Neural cell (in vitro differentiated cells): ENCODE measurements around the gene NOL3. TPM values are rescaled to one million over a fixed set of nuclear protein-coding genes. Genes with fewer than 3 reads are reported as not detected.

Experiments used
- H2AFZ ChIP-seq: fragments of 200-600, 300-800 bp; sonication (generic), shearing (Covaris generic); 2 replicates; pipeline ENCODE4 v1.6.0; 2014; ENCODE audit warnings: low read depth, mild to moderate bottlenecking, antibody characterized with exemption, low read length, moderate library complexity
- H3F3A ChIP-seq: fragments of 200-600 bp; shearing (Covaris generic); 2 replicates; pipeline ENCODE4 v1.6.1; 2016; ENCODE audit warnings: mild to moderate bottlenecking, moderate library complexity, mixed read lengths, antibody characterized with exemption, low read length; ENCODE audit not compliant: insufficient read depth, poor library complexity, severe bottlenecking
- H3K27ac ChIP-seq: fragments of 200-600, 300-800 bp; sonication (generic), shearing (Covaris generic); 2 replicates; pipeline ENCODE4 v1.5.1; 2014; ENCODE audit warnings: mild to moderate bottlenecking, low read length, moderate library complexity
- H3K27me3 ChIP-seq: fragments of 300-800, 200-600 bp; sonication (generic), shearing (Covaris generic); 2 replicates; pipeline ENCODE4 v1.6.0; 2014; ENCODE audit warnings: mild to moderate bottlenecking, low read depth, low read length, moderate library complexity; ENCODE audit not compliant: insufficient read depth
- H3K36me3 ChIP-seq: fragments of 300-800, 200-600 bp; sonication (generic), shearing (Covaris generic); 2 replicates; pipeline ENCODE4 v1.5.1; 2014; ENCODE audit warnings: mild to moderate bottlenecking, antibody characterized with exemption, low read length, moderate library complexity; ENCODE audit not compliant: insufficient read depth
- H3K4me2 ChIP-seq: fragments of 300-800, 200-600 bp; sonication (generic), shearing (Covaris generic); 2 replicates; pipeline ENCODE4 v1.6.0; 2014; ENCODE audit warnings: mild to moderate bottlenecking, low read length
- H3K4me3 ChIP-seq: fragments of 300-800, 200-600 bp; sonication (generic), shearing (Covaris generic); 2 replicates; pipeline ENCODE4 v1.5.1; 2014; ENCODE audit warnings: mild to moderate bottlenecking, low read length, moderate library complexity
- H3K79me2 ChIP-seq: fragments of 200-600 bp; shearing (Covaris generic); replicated peaks from 2 replicates; pipeline ENCODE4 v1.6.0; 2014; ENCODE audit warnings: mild to moderate bottlenecking, low read length, moderate library complexity; ENCODE audit not compliant: insufficient read depth
- H3K9ac ChIP-seq: fragments of 300-800, 200-600 bp; sonication (generic), shearing (Covaris generic); 2 replicates; pipeline ENCODE4 v1.6.1; 2016; ENCODE audit warnings: mild to moderate bottlenecking, low read length, mixed read lengths
- H3K9me2 ChIP-seq: fragments of 200-600 bp; shearing (Covaris generic); 2 replicates; pipeline ENCODE4 v1.6.1; 2016; ENCODE audit warnings: mild to moderate bottlenecking, low read length, mixed read lengths; ENCODE audit not compliant: insufficient read depth
- H3K9me3 ChIP-seq: fragments of 200-600, 300-800 bp; sonication (generic), shearing (Covaris generic); 2 replicates; pipeline ENCODE4 v1.6.1; 2016; ENCODE audit warnings: mild to moderate bottlenecking, mixed run types, low read length, moderate library complexity, mixed read lengths
- H4K20me1 ChIP-seq: fragments of 200-600 bp; shearing (Covaris generic); 2 replicates; pipeline ENCODE4 v1.6.1; 2016; ENCODE audit warnings: mild to moderate bottlenecking, mixed run types; ENCODE audit not compliant: insufficient read depth
- EP300 ChIP-seq: fragments of 450-650 bp; conservative IDR thresholded peaks from 2 replicates; pipeline ENCODE4 v1.6.1; 2014; ENCODE audit warnings: antibody characterized with exemption, mild to moderate bottlenecking, moderate library complexity; ENCODE audit not compliant: poor library complexity, severe bottlenecking
- EZH2 ChIP-seq: fragments of 200-600, 300-800 bp; shearing (Covaris generic), sonication (generic); IDR thresholded peaks from 2 replicates; pipeline ENCODE4 v1.6.1; 2014; ENCODE audit warnings: antibody characterized with exemption, low read length, borderline replicate concordance, mild to moderate bottlenecking; ENCODE audit not compliant: insufficient read depth, poor library complexity, severe bottlenecking
- MXI1 ChIP-seq: fragments of 450-650 bp; conservative IDR thresholded peaks from 2 replicates; pipeline ENCODE4 v1.6.1; 2014; ENCODE audit warnings: antibody characterized with exemption, mild to moderate bottlenecking; ENCODE audit not compliant: poor library complexity, severe bottlenecking
- POLR2AphosphoS5 ChIP-seq: IDR thresholded peaks from 2 replicates; pipeline ENCODE4 v1.6.1; 2012
- RAD21 ChIP-seq: fragments of 450-650 bp; conservative IDR thresholded peaks from 2 replicates; pipeline ENCODE4 v1.6.1; 2014; ENCODE audit warnings: antibody characterized with exemption, mild to moderate bottlenecking, moderate library complexity
- SMC3 ChIP-seq: fragments of 450-650 bp; conservative IDR thresholded peaks from 2 replicates; pipeline ENCODE4 v1.6.1; 2014; ENCODE audit warnings: antibody characterized with exemption, mild to moderate bottlenecking, moderate library complexity; ENCODE audit not compliant: poor library complexity
- TAF1 ChIP-seq: IDR thresholded peaks from 2 replicates; pipeline ENCODE4 v1.6.1; 2012; ENCODE audit warnings: low read depth
- polyA plus RNA-seq: library from polyadenylated mRNA; depleted of rRNA; stranded (reverse); fragments of >200 nt; gene quantifications from 2 replicates; pipeline ENCODE4 v1.2.3, GENCODE V29; 2014
- TF ChIP-seq, protein P1 (sequence below): fragments of 450-650 bp; IDR thresholded peaks from 2 replicates; pipeline ENCODE4 v1.5.1; 2014; ENCODE audit warnings: antibody characterized with exemption, mild to moderate bottlenecking, moderate library complexity; ENCODE audit not compliant: poor library complexity, severe bottlenecking
- TF ChIP-seq, protein P2 (sequence below): IDR thresholded peaks from 2 replicates; pipeline ENCODE4 v1.6.1; 2012; ENCODE audit warnings: borderline replicate concordance

NOL3 gene
- polyA plus RNA-seq, 1 donor from 2014 or later, result 8.4 TPM

DNA sequence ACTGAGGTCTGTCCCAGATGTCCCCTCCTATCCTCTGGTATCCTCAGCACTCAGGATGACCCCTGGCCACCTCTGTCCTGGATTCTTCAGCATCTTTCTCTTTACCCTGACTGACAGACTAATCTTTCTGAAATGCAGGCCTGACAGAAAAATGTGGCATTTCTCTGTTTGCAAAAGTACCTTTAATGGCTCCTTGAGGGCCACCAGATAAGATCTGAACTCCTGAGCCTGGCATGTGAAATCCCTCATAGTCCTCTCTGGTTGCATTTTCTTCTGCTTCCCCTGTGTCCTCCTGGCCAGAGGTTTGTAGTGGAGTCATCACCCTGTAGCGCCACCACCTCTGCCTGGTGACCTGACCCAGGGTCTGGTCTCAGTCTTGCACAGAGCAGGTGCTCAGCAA lies 26.5 kb downstream of the NOL3 start:
- no peaks in the 10 kb centered on the region for H3F3A ChIP-seq
- H4K20me1 ChIP-seq, result no peaks in the 10 kb centered on the region
- H3K27me3 ChIP-seq, result no peaks in the 10 kb centered on the region
- peaks cover 15% of the 10 kb centered on the region for H3K79me2 ChIP-seq
- no peaks in the 10 kb centered on the region for H3K9me2 ChIP-seq
- H3K27ac ChIP-seq, result no peak overlapping the region
- H3K4me2 ChIP-seq, result no peak overlapping the region
- TF ChIP-seq RAD21 (no peak), TAF1 (no peak), MXI1 (no peak), EP300 (no peak), POLR2AphosphoS5 (no peak), EZH2 (no peak), SMC3 (no peak)
- TF ChIP-seq, protein P1, sequence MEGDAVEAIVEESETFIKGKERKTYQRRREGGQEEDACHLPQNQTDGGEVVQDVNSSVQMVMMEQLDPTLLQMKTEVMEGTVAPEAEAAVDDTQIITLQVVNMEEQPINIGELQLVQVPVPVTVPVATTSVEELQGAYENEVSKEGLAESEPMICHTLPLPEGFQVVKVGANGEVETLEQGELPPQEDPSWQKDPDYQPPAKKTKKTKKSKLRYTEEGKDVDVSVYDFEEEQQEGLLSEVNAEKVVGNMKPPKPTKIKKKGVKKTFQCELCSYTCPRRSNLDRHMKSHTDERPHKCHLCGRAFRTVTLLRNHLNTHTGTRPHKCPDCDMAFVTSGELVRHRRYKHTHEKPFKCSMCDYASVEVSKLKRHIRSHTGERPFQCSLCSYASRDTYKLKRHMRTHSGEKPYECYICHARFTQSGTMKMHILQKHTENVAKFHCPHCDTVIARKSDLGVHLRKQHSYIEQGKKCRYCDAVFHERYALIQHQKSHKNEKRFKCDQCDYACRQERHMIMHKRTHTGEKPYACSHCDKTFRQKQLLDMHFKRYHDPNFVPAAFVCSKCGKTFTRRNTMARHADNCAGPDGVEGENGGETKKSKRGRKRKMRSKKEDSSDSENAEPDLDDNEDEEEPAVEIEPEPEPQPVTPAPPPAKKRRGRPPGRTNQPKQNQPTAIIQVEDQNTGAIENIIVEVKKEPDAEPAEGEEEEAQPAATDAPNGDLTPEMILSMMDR, result no peak
- TF ChIP-seq, protein P2, sequence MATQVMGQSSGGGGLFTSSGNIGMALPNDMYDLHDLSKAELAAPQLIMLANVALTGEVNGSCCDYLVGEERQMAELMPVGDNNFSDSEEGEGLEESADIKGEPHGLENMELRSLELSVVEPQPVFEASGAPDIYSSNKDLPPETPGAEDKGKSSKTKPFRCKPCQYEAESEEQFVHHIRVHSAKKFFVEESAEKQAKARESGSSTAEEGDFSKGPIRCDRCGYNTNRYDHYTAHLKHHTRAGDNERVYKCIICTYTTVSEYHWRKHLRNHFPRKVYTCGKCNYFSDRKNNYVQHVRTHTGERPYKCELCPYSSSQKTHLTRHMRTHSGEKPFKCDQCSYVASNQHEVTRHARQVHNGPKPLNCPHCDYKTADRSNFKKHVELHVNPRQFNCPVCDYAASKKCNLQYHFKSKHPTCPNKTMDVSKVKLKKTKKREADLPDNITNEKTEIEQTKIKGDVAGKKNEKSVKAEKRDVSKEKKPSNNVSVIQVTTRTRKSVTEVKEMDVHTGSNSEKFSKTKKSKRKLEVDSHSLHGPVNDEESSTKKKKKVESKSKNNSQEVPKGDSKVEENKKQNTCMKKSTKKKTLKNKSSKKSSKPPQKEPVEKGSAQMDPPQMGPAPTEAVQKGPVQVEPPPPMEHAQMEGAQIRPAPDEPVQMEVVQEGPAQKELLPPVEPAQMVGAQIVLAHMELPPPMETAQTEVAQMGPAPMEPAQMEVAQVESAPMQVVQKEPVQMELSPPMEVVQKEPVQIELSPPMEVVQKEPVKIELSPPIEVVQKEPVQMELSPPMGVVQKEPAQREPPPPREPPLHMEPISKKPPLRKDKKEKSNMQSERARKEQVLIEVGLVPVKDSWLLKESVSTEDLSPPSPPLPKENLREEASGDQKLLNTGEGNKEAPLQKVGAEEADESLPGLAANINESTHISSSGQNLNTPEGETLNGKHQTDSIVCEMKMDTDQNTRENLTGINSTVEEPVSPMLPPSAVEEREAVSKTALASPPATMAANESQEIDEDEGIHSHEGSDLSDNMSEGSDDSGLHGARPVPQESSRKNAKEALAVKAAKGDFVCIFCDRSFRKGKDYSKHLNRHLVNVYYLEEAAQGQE, result no peak
- H2AFZ ChIP-seq, result no peak overlapping the region
- H3K4me3 ChIP-seq, result no peak overlapping the region
- H3K36me3 ChIP-seq, result no peaks in the 10 kb centered on the region
- no peak overlapping the region for H3K9ac ChIP-seq
- H3K9me3 ChIP-seq, result no peaks in the 10 kb centered on the region

DNA sequence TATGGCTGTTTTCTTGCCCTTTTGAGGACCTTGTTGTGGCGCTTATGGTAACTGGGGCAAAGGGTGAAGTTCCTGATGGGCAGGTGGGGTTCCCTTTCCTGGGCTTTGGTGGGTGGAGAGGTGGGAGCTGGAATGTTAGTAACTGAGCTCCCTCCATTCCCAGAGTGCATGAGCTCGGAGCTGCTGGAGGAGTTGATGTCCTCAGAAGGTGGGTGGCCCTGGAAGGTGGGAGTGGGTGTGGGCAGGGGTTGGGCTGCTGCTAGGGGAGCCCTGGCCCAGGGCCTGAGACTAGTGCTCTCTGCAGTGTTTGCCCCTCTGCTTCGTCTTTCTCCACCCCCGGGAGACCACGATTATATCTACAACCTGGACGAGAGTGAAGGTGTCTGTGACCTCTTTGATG lies 27.4 kb downstream of the NOL3 start:
- no peak for TF ChIP-seq SMC3
- TF ChIP-seq TAF1, result no peak
- TF ChIP-seq POLR2AphosphoS5, result no peak
- peaks cover 9% of the 10 kb centered on the region for H3K79me2 ChIP-seq
- no peaks in the 10 kb centered on the region for H3F3A ChIP-seq
- H3K4me2 ChIP-seq, result no peak overlapping the region
- H3K27ac ChIP-seq, result no peak overlapping the region
- no peak overlapping the region for H3K4me3 ChIP-seq
- H3K9me3 ChIP-seq, result no peaks in the 10 kb centered on the region
- no peaks in the 10 kb centered on the region for H3K36me3 ChIP-seq
- no peaks in the 10 kb centered on the region for H4K20me1 ChIP-seq
- no peak overlapping the region for H3K9ac ChIP-seq
- no peaks in the 10 kb centered on the region for H3K27me3 ChIP-seq
- no peak overlapping the region for H2AFZ ChIP-seq
- no peaks in the 10 kb centered on the region for H3K9me2 ChIP-seq

DNA sequence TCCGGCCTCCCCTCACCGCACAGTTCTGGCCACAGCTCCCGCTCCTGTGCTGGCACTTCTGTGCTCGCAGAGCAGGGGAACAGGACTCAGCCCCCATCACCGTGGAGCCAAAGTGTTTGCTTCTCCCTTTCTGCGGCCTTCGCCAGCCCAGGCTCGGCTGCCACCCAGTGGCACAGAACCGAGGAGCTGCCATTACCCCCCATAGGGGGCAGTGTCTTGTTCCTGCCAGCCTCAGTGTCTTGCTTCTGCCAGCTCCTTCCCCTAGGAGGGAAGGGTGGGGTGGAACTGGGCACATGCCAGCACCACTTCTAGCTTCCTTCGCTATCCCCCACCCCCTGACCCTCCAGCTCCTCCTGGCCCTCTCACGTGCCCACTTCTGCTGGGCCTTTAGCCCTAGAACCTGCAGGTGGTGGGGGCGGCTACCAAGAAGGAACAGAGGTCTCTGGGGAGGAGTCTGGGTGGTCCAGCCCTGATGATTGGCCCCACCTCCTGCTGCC lies 27.9 kb downstream of the NOL3 start:
- no peaks in the 10 kb centered on the region for H3K36me3 ChIP-seq
- TF ChIP-seq, protein P1, result peak; percentile 40
- TF ChIP-seq, protein P2, result no peak
- no peaks in the 10 kb centered on the region for H3F3A ChIP-seq
- H4K20me1 ChIP-seq, result no peaks in the 10 kb centered on the region
- no peak overlapping the region for H3K27ac ChIP-seq
- H3K9me3 ChIP-seq, result no peaks in the 10 kb centered on the region
- H3K9ac ChIP-seq, result no peak overlapping the region
- H3K27me3 ChIP-seq, result no peaks in the 10 kb centered on the region
- H3K9me2 ChIP-seq, result no peaks in the 10 kb centered on the region
- no peak overlapping the region for H2AFZ ChIP-seq
- no peak overlapping the region for H3K4me2 ChIP-seq
- peaks cover 3% of the 10 kb centered on the region for H3K79me2 ChIP-seq
- no peak overlapping the region for H3K4me3 ChIP-seq
